ENCODE data around the gene DTNBP1.

- TF ChIP-seq, protein P1, sequence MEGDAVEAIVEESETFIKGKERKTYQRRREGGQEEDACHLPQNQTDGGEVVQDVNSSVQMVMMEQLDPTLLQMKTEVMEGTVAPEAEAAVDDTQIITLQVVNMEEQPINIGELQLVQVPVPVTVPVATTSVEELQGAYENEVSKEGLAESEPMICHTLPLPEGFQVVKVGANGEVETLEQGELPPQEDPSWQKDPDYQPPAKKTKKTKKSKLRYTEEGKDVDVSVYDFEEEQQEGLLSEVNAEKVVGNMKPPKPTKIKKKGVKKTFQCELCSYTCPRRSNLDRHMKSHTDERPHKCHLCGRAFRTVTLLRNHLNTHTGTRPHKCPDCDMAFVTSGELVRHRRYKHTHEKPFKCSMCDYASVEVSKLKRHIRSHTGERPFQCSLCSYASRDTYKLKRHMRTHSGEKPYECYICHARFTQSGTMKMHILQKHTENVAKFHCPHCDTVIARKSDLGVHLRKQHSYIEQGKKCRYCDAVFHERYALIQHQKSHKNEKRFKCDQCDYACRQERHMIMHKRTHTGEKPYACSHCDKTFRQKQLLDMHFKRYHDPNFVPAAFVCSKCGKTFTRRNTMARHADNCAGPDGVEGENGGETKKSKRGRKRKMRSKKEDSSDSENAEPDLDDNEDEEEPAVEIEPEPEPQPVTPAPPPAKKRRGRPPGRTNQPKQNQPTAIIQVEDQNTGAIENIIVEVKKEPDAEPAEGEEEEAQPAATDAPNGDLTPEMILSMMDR (IDR thresholded peaks at IDR 0.05; ENCODE audit: low read depth, low read length, missing input control), result no peak
- TF ChIP-seq TAF1 (conservative IDR thresholded peaks at IDR 0.05) (no peak), YY1 (IDR thresholded peaks at IDR 0.05) (no peak), MAX (IDR thresholded peaks at IDR 0.05) (no peak), ZBTB33 (IDR thresholded peaks at IDR 0.05) (no peak), RAD21 (IDR thresholded peaks at IDR 0.05) (no peak), GABPA (IDR thresholded peaks at IDR 0.05 in 1 of 2, conservative IDR thresholded peaks at IDR 0.05 in 1 of 2) (no peak)
These were observed 85.2 kb downstream of the DTNBP1 start for GRCh38 chr6:15577550-15578171.

Data from liver (tissue), 3 donors.